GM19023 (cell line): ENCODE data around the gene PPT1.
"Not testable (repeated sequence)": the region's sequence is repeated elsewhere in the genome, so short reads cannot be mapped to it uniquely, and the experiment has no call there.

Experiments used
- ATAC-seq: cut with Tn5 transposase; IDR thresholded peaks from one replicate; pipeline ENCODE4 v1.9.1; 2021; ENCODE audit warnings: mild to moderate bottlenecking, moderate library complexity; ENCODE audit not compliant: unreplicated experiment

The PPT1 gene

DNA sequence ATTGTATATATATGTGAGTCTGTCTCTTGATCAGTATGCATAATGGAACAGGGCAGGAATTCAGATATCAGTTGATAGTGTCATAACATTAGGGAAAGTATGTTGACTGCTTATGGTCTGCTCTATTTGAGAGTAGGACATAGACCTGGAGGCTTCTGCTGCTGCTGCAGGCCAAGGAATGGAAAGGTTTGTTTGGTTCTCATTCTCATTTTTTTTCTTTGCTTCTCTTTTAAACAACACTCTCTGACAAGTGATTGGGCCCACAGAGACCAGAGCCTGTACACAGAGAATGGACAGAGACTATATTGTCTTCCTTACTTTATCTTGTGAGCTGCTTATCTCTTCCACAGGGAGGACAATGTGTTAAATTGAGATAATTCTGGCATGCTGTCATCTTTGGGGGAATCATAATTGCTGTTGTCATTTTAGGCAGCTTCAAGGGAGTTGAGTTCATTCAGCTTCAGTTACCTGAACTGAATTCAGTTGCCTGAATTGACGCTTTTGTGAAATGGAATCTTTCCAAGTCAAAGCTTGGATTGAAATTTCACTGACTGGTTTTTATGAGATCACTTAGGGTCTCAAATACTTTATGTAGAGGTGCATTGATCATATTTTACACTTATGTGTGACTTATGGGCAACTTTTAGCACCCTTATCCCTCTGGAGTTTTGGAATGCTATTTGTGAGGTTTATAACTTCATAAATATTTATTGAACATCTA, 39.6 kb downstream of the PPT1 start:
- no peak for ATAC-seq

DNA sequence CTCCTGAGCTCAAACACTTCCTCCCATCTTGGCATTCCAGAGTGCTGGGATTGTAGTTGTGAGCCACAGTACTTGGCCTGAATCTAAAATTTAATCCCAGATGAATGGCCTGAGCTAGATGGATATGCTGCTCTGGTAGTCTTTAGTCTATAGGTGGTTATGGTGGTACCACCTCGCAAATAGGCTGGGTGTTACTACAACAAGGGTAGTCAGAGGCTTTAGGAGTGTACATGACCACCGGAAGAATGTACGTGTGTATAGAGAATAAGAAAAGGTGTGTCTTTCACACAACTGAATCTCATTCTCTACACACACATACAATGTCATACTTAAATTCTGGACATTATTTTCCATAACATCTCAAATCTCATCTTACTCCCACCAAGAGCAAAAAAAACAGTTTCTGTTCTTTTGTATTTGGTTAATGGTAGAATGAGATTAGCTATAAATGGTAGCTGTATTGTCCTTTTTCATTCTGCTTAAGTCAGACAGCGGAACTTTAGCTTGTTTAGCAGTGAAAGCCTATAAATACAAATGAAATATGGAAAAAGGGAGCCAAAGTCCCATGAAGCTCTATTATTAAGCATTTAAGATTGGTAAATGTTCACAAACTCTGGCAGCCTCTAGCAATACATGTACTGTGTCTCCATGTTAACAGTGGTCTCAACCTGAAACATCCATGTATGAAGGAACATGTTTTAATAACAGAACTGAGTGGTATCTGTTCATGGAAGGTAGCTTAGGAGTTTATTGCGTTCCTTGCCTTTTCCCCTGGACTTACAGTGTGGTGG, 40.3 kb downstream of the PPT1 start:
- ATAC-seq: no peak

DNA sequence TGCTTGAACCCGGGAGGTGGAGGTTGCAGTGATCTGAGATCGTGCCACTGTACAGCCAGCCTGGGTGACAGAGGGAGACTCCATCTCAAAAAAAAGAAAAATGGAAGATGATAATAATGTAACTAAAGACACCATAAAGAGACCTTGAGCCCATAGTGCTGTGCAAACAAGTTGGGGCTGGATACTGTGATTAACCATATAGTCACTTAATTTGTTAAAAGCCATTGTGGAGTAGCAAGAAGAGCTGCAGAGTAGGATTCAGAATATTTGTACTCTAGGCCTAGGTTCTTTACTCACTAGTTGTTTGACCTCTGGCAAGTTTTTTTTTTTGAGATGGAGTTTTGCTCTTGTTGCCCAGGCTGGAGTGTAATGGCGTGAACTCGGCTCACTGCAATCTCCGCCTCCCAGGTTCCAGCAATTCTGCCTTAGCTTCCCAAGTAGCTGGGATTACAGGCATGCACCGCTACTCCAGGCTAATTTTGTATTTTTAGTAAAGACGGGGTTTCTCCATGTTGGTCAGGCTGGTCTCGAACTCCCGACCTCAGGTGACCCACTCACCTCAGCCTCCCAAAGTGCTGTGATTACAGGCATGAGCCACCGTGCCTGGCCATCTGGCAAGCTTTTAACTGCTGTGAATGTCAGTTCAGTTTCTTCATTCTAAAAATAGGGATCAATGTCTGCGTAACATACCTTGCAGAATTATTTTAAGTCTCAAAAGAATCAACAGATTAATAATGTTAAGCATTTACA, 43.7 kb downstream of the PPT1 start:
- no peak for ATAC-seq

DNA sequence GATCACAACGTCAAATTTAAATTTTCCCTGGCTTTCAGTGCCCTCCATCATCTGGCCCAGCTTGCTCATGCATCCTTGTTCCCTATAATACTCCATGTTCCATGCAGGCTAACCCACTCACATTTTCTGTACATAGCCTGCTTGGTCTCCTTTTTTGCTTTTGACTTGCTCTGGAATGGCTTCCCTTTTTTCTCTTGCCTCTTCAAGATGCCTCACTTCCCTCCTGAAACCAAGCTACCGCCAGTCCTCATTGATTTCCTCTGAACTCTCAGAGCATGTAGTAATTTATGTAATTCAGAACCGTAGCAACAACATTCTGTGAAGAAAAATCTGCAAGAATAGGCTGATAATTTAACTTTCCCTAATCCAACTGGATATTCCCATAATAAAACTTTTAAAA, 46.2 kb downstream of the PPT1 start:
- ATAC-seq: no peak

DNA sequence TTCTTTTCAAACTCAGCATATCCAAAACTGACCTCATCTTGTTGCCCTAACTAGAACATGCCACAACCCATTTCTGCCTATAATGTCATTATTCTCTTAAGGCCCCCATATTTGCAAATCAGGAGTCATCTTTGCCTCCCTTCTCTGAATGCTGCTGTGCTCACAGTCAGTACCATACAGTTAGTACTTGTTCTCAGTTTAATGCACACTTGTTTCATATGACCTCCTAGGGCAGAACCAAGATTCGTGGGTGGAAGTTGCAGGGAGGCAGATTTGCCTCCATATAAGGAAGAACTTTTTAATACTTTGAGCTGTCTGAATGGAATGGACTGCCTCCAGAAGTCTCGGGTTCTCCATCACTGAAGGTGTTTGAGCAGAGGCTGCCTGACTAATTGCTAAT, 47.3 kb downstream of the PPT1 start:
- ATAC-seq: no peak

DNA sequence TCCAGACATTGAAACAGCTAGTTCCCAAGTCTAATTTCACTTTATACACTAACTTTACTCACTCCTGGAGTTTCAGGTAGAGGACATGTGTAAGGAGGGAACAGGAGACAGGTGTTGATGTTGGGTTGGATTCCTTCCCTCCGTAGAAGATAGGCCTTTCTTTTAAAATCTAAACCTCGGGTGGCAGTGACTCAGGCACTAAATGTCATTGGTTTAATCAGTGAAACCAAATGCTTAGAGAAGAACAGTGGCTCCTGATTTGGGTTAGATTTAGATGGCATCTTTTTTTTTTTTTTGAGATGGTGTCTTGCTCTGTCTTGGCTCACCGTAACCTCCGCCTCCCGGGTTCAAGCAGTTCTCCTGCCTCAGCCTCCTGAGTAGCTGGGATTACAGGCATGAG, 49.3 kb downstream of the PPT1 start:
- ATAC-seq: no peak

DNA sequence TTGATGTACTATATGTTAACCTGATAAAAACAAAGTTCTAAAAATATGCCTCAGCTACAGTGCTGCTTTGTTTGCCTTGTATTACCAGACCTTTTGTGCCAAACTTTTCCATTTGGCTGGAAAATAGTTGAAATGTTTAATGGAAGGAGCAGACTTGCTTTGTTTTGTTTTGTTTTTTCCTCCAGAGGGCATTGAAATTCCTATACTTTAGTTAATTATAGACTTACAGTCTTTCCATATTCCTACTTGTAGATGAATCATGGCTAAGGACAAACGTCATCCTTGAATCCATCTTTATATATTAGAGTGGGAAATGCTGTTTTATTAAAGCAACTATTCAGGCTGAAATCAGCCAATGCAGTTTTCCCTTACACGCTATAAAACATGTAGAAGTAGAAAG, 49.8 kb downstream of the PPT1 start:
- no peak for ATAC-seq

DNA sequence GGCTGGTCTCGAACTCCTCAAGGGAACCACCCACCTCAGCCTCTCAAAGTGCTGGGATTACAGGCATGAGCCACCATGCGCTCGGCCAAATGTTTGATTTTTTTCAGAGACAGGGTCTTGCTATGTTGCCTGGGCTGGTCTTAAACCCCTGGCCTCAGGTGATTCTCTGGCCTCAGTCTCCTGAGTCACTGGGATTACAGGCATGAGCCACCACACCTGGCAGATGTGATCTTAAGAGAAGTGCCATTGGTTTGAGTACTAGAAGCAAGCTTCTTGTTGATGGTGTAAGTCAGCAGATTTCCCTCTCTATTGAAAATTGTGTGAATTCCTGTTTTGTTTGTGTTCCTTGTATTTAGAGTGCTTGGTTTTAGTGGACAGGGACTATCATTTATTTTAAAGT, 51.3 kb downstream of the PPT1 start:
- no peak for ATAC-seq

DNA sequence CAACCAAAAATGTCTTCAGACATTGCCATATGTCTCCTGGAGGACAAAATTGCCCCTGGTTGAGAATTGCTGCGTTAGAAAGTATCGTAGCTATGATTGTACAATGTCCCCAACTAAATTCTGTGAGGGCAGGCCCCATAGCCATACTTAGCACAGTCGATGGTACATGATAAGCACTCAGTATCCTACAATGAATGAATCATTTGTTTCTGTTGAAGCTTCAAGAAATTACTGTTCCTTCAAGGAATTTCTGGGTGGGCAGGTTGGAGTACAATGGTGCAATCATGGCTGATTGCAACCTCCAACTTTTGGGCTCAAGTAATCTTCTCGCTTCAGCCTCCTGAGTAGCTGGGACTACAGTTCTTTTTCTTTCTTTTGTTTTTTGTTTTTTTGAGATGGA, 51.9 kb downstream of the PPT1 start:
- no peak for ATAC-seq

DNA sequence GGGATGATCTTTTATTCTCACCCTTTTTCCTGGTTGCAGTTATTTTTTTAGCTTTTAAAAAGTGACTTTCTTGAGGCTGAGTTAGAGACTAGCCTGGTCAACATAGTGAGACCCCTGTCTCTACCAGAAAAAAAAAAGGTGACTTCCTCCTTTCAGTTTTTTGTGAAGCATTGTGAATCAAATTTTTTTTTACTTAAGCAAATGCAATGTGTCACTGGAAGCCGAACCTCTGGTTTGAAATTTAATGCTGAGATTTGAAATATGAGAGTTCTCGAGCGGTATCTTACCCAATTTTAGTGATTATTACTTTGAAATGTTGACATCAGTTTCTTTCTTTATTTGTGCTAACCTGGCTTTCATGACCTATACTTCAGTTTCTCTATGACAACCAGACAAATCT, 52.9 kb downstream of the PPT1 start:
- no peak for ATAC-seq

DNA sequence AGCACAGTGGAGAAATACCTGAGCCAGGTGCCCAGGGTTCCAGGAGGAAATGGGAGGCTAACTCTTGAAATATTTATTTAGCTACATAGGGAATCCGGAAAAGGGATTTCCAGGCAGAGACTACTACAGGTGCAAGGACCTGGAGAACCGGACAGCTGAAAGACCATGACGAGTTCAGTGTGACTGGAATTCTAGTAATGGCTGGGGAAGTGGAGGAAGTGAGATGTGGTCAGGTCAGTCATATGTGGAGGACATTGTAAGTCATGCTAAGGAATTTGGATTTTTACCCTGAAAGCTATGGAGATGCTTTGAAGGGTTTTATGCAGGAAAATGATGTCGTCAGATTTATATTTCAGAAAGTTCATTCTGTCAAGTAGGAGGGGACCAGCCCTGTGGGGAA, 54.7 kb downstream of the PPT1 start:
- no peak for ATAC-seq

DNA sequence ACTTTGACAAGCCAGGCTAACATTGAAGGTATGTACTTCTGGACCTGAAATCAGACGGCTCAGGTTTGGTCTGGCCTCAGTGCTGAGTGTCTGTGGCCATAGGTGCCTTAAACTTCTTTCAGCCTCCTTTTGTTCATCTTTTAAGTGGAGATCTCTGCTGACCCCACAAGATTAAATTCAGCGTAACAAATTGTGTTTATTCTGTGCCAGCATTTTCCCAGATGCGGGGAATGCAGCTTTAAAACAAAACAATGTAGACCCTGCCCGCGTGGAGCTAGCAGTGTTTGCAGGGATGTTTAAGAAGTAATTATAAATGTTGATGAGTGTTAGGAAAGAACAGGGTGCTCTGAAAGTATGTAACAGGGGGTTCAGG, 55.6 kb downstream of the PPT1 start:
- ATAC-seq: no peak

DNA sequence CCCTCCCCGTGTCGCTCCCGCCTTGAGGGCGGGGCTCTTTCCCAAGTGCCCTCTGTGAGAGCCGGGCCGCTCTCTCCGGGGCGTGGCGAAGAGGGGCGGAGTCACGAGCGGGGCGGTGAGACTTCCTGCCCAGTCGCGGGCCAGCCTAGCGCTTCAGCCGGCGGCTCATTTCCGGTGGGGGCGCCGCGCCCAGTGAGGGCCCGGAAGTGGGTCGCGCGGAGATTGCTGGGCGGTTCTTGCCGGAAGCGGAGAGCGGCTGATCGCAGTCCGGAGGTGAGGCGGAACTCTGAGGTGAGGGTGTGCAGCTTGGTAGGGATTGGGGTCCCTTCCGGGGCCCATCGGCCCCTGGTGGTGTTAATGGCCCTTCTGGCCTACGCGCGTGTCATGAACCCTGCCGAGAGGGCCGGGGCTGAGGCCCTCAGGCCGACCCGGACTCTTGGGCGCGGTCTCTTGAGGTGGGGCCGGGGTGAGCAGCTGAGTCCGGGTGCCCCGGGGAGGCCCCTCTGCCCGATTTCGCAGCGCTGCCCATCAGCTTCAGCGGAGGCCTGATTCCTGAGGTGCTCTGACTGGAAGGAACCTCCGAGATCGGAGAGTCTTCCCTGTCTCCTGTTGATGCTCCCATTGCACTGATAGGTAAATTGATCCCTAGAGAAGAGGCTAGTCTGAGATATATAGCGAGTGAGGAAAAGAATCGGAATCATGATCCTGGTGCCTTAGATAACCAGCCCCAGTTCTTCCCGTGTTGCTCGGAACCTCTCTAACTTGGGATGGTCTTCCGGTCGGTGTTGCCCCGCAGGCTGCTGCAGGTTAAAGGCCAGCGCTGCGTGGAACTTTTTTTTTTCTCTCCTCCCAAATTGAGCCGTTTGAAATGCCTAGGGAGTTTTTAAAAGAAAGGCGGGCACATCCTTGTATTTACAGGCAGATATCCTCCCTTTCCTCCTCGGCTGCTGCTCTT, 56.3 kb downstream of the PPT1 start, which contains the start of gene CAP1:
TSS of gene CAP1 (plus strand) at position 219 of the 955 bp plus-strand sequence. CDS start 18,618 bp downstream, outside the sequence.
- ATAC-seq: peak; percentile 81

DNA sequence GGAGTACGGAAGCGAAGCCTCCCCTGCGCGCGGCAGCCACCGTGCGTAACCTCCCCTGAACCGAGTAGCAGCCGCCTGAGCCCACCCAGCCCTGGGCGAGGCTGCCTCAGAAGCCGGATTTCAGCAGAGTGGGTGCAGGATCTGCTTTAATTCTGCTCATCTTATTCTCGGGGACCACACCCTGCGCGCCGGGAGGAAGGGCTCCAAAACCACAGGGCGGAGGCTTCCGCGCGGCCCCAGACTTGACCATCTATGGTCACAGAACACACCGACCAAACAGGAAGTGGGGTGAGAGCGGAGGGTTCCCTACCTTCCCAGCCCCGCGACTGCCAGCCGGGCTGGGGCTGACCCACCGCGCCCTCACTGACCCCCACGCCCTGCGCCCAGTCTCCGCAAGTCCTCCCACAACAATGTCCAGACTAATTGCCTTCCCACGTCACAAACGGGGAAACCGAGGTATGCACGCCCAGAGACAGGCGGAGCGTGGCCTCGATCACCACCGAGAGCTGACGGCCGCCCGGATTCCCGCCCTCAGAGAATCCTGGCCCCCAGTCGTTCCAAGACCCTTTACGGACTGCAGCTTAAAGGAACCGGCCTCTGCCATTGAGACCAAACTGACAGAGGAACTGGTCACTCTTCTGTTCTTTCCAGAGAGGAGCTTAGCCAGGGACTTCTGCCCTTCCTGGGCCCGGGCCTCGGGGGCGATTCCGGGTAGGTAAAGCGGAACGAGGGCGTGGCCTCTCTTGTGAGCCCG, 57.1 kb downstream of the PPT1 start:
- ATAC-seq: peak; percentile 66

DNA sequence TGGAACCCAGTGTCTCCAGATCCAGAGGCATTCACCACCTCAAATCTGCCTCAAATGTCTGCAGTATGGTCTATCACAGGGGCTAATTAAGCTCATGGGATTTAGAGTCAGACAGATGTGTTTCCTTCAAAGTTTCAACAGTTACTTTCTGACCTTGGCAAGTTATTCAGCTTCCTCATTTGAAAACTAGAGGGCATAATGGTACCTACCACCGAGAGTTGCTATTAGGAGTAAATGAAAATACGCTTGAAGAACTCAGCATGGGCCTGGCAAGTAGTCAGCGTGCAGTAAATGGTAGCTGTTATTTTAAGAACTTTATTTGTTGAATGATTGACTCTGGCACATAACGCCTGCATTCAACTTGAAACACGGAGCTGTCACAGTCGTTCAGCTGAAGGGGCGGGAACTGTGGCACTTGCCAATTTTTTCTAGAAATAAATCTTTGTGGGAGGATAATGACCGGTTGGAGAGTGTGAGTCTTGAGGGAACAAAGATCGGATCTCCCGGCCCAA, 57.8 kb downstream of the PPT1 start:
- ATAC-seq: no peak

DNA sequence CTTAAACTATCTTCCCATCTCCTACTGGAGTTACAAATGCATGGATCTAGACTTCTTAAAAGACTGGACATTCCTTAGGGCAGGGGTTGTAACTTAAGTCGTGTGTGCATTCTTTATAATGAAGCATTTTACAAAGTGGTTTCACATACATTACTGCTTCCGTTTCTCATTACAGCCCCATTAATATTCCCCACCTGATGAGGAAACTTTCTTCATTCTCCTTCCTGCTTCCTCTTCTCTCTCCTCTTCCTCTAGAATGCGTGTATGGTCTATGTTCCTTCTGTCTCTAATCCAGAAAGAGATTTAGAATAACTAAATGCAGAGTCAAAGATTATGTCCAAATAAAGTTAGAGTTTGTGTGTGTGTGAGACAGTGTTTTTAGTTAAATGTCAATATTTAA, 58.4 kb downstream of the PPT1 start:
- no peak for ATAC-seq

DNA sequence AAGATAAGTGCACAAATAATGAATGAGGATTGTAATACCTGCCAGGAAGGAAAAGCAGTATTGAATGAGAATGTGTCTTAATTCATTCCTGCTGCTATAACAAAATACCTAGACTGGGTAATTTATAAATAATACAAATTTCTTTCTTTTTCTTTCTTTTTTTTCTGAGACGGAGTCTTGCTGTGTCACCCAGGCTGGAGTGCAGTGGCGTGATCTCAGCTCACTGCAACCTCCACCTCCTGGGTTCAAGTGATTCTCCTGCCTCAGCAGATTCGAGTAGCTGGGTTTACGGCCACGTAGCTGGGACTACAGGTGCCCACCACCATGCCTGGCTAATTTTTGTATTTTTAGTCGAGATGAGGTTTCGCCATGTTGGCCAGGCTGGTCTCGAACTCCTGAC, 59.8 kb downstream of the PPT1 start:
- ATAC-seq: not testable (repeated sequence)

DNA sequence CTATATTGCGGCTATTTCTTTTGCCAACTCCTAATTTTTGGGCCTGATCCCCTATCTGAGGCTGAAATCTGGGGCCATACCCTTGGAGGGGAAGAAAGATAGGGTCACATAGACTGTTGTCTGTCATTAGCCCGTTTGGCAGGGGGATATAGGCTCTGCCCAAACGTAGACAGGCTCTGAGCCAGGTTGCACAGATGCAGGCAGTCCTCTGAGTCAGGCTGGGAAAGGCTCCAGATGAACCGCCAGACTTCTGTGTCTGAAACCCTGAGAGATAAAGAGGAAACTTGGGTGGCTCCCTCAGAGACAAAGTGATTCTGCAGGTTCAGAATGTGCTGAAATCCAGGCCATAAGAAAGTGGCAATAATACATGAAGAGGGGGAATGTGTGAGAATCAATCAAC, 60.5 kb downstream of the PPT1 start:
- no peak for ATAC-seq

DNA sequence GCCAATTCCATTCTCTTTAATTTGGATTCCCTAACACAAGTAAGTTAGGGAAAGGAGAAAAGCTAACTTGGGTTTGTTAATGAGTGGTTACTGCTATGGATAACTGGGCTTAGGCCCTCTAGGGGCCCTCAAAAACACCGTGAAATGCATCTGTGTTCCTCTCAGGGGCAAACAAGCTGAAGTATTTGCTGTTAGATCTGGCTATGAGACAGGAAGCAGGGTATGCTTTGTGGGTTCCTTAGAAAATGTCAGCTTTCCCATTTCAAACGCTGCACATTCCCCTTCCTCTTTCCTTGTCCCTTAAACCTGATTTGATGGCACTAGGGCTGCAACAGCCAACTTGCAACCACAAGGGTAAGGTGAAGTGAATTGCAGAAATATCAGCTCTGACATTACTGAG, 62.2 kb downstream of the PPT1 start:
- ATAC-seq: no peak
